Mammary epithelial cell (primary cell): Measurements from ENCODE around the gene LRRC3.

ENCODE experiments used
- CTCF ChIP-seq, 2 donors: IDR thresholded peaks in 1 of 2; conservative IDR thresholded peaks in 1 of 2; 2 replicates each; pipeline ENCODE4 v1.5.1; 2011 to 2012; ENCODE audit warnings: inconsistent platforms in 2 of 2, low read length in 2 of 2, mild to moderate bottlenecking in 2 of 2, control low read depth in 1 of 2, low read depth in 1 of 2; ENCODE audit not compliant: insufficient read depth in 1 of 2; ENCODE audit errors: extremely low read depth in 1 of 2
- EZH2 ChIP-seq: IDR thresholded peaks from 2 replicates; pipeline ENCODE4 v1.6.1; 2012; ENCODE audit warnings: low read length, inconsistent platforms, borderline replicate concordance

GRCh38 chr21:44460441-44460755 lies 5.1 kb downstream of the LRRC3 start:
- no peak for TF ChIP-seq EZH2
- no peak for TF ChIP-seq CTCF (conservative IDR thresholded peaks at IDR 0.05 in 1 of 2, IDR thresholded peaks at IDR 0.05 in 1 of 2; ENCODE audit: extremely low read depth in 1 of 2, insufficient read depth in 1 of 2, low read depth in 1 of 2, low read length in 2 of 2)
